GM18519 (cell line): ENCODE measurements around the gene ERICH6B.

Source experiments
- ATAC-seq: cut with Tn5 transposase; IDR thresholded peaks from one replicate; pipeline ENCODE4 v1.9.1; 2021; ENCODE audit warnings: mild to moderate bottlenecking, moderate library complexity; ENCODE audit not compliant: unreplicated experiment, low FRiP score

The ERICH6B gene

GRCh38 chr13:45602183-45603170, 13.1 kb downstream of the ERICH6B start:
- no peak for ATAC-seq

GRCh38 chr13:45601680-45602079, 13.9 kb downstream of the ERICH6B start:
- ATAC-seq: no peak

GRCh38 chr13:45598597-45598996, 16.9 kb downstream of the ERICH6B start:
- ATAC-seq: no peak

DNA sequence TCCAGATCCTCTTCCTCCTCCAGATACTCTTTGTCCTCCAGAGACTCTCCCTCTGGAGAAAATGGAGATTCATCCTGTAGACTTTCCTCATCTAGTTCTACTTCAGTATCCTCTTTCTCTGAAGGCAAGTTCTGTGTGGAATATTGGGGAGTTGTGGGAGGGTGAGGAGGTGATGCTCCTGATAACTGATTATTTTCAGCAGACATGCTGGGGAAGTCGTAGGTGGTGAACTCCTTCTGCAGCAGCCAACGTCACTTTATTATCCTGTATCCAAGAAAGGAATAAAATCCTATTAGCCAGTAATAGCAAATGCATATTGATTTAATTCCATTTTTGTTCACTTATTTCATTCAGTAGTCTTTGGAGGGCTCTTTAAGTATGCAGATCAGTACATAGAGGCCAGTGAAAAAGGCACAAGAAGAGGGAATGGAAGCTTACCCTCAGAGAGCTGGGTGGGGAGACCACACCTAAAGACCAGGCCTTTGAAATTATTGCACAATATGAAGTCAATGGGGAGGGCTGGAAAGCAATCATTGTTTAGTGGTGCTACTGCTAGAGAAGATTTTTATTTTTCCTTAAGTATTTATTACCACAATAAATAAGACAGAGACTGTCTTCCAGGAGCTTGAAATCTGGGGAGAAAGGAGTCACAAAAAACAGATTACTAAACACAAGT, 18.6 kb downstream of the ERICH6B start:
- no peak for ATAC-seq

DNA sequence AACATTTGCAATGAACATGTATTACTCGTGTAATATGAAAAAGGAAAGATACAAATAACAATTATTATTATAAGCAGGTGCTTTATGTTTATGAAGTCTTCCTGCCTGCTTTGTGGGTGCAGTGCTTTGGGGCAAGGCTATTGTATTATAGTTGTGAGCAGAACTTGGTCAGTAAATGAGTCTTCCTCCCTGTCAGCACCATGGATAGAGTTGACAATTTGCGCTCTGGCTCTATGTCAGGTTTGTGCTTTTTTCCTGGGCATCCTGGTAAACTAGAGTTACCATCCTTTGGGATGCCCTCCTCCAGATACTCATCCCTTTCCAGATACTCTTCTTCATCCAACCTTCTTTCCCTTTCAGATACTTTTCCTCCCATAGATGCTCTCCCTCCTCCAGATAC, 19.6 kb downstream of the ERICH6B start:
- ATAC-seq: no peak

DNA sequence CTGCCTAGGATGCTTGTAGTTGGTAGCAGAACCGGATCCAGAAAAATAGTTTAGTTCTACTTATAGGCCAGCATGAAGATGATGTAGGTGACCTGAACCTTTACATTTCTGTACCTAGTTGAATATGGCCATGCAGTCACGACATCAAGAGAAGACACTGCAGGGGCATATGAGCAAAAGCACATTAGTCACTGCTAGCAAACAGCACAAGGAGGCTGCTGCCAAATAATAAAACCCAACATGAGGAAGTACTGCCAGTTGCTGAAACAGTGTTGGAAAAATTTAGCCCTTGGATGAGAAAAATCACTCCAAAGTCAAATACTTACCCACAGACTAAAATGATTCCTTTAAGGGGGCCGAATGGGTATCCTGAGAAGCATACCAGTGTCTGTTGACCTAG, 20.8 kb downstream of the ERICH6B start:
- ATAC-seq: no peak

GRCh38 chr13:45594227-45594626, 21.3 kb downstream of the ERICH6B start:
- no peak for ATAC-seq

- ATAC-seq: no peak
Measured at GRCh38 chr13:45592758-45593157, 22.8 kb downstream of the ERICH6B start.

DNA sequence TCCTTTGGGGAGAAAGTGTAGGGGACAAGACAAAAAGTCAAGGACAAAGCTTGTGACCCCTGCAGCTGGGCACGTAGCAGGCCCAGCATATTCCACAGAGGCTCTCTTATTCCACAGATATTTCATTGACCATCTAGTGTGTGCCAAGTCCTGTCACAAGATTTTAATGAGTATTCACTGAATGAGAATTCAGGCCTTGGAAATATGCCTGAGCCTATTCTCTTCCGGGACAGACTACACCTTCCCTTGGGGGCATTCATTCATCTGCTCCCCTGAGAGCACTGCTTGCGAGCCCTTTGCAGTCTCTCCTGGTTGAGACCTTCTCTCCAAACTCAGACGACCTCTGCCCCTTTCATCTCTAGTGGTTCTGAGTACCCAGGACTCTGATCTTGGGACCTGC, 25.5 kb downstream of the ERICH6B start:
- ATAC-seq: no peak

- no peak for ATAC-seq
Measured at GRCh38 chr13:45587897-45588296, 27.6 kb downstream of the ERICH6B start.

DNA sequence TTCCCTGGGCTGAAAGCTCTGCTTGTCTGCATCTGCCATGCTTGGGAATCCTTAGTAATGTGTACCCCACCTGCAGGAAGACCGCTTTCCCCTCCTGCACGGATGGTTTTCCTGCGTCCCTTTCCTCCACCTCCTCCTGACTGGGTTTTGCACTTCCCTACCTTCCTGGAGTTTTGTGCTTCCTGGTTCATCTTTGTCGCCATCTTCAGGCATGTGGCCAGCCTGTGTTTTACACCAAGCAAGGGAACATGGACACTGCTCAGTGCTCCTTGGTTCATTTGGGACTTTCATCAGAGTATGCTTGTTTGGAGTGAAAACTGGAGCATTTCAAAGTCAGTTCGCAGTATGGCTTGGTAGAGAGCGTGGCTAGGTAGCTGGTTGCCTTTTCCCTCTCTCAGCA, 30.7 kb downstream of the ERICH6B start:
- ATAC-seq: no peak

- ATAC-seq: no peak
Measured at GRCh38 chr13:45582408-45583076, 33.0 kb downstream of the ERICH6B start.

DNA sequence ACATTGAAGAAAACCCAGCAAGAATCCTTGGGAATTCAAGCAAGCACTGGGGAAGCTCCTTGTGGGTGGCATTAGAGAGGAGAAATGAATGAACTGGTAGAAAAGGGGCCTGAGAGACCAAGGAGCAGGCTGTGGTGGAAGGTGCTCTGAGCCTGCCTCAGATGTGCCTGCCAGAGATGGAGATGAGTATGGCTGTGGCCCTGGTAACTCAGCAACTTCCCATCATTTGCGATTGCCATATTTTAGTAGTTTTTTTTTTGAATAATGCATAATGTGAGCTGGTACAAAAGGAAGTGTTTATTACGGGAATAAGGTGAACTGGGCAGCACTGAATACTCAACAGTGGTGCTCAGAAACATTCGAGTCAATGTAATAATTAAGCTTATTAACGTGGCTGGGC, 39.1 kb downstream of the ERICH6B start:
- no peak for ATAC-seq

DNA sequence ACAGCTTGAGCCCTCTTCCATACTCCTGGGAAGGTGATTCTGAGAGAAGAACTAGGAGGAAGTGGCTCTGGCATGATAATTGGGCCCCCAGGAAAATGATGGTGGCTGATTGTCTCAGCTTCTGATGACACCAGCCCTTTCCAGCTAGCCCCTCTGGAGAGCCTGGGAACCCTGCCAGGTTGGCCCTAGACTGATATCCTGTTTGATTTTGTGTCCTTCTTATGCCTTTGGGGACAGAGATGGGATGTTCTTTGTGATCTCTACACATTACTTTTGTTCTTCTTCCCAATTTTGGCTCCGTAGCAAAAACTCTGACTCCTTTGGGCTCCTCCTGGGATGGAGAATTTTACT, 39.7 kb downstream of the ERICH6B start:
- ATAC-seq: no peak

- ATAC-seq: no peak
Measured at GRCh38 chr13:45575146-45575829, 40.3 kb downstream of the ERICH6B start.

- no peak for ATAC-seq
Measured at GRCh38 chr13:45565331-45565730, 50.2 kb downstream of the ERICH6B start.

DNA sequence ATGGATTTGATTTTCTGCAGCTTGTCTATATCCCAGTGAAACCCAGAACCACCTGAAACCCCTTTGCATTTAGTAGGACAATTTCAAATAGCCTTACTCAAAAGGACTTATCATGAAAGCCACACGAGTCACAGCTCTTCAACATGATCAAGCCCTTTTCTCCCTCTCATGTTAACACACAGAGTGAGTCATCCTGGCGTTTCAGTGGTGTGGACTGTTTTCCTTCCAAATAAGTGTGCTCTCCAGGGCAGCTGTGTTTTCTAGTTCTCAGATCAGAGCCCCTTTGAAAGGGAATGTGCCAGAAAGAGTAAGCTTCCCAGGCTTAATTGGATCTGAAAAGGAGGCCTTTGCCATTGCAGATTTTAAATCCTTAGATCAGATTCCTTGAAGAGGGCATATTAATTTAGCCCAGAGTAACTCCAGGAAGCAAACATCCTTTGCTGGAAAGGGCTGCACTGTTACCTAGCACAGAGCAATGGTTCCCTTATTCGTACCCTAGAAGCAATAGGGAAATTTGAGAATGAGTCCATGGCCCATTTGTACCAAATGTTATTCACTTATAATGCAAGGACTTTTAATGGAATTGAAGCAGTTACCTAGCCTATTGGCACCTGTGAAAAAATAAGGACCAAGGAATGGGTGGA, 51.3 kb downstream of the ERICH6B start:
- no peak for ATAC-seq

DNA sequence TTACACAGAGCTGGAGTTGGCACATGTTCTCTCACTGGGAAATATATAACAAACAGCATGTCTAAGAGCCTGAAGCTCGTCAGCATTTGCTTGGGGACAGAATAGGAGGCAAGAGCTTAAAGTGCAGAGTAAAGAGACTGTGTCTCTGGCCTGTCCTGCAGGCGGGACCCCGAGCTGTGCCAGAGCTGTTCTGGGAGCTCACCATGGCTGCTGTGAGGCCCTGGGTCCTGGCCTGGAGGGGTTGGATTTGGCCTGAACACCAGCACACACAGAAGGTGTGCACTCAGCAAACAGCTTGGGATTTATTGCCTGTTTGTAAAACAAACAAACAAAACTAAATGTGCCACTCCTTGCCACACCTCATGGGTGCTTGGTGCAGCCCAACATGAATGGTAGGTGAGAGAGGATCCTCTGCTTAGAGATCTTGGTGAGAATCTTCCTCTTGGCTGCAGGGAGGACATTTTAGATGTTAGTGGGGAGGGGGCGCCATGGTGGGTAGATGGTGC, 60.9 kb downstream of the ERICH6B start:
- no peak for ATAC-seq

DNA sequence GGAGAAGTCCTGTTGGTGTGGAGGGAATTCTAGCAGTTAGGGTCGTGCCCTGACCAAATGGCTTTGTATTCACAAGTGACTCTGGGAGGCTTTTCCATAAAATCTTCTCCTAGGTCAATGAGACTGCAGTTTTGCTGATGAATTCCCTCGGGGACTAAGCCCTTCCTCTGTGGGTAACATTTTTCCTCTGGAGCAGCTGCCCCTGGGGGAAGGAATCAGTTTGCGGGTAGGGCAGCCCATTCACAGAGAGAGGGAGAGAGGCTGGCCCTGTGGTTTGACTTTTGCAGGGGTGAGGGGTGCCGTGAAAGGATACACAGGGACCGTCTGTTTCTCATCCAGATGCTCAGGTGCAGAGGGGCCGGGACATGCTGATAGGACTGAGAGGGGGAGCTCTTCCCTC, 67.3 kb downstream of the ERICH6B start:
- no peak for ATAC-seq

DNA sequence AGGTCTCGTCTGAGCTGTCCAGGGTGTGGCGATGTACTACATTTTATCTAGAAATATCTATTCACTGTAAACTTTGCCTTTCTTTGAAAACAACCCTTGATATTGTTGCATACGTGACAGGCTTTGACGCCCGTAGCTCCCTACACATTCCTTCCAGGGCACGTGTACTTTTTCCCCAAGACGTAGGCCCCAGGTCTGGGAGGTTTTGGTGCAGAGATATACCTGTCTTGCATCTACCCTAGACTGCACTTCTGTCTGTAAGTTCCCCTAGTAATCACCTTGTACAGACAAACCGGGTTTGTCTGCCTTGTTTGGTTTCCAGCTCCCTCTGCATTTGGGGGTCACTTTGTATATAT, 69.2 kb downstream of the ERICH6B start:
- no peak for ATAC-seq
